ENCODE measurements around the gene BTG4.

DNA sequence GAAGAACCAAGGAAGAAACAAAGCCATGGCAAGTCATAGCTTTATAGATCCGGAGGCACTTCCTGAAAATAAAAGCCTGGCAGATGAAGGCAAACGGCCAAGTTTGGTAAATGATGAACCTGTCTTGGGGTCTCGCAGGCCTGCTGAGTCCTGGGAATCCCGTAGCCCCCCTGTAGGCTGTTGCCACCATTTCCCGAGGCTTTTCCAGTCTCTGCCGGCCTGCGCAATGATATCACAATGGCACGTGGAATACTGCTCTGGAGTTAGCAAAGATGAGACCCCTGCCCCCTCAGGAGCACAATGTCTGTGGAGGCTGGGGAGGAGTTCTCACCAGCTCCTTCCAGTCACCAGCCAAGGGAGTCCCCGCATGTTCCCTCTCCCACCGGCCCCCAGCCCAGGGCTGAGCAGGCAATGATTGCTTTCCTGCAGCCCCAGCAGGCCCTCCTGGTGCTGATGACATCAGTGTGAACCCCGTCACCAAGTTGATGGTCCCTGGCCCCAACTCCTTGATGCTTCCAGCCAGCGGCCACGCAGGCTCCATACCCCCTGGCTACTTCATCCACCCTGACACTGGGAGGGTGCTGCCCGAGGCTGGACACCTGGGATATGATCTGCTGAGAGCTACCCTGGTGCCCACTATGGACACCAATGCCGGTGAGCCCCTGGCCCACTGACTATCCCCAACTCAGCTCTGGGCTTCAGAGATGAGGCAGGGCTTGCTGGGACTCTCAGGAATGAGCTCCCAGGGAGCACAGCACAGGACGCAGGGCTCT is 55.9 kb downstream of the BTG4 start:
- TF ChIP-seq POLR2A (IDR thresholded peaks at IDR 0.05), result no peak
- TF ChIP-seq POLR2AphosphoS5 (IDR thresholded peaks at IDR 0.05), result no peak

All from sigmoid colon (tissue), 4 donors.